Amygdala (tissue), 56 donors: ENCODE measurements around the gene GBX1.

Experiments
- DNase-seq, 56 donors: peaks; one replicate each; lab custom pipeline; 2025; lab: John Stamatoyannopoulos, UW

The GBX1 gene

DNA sequence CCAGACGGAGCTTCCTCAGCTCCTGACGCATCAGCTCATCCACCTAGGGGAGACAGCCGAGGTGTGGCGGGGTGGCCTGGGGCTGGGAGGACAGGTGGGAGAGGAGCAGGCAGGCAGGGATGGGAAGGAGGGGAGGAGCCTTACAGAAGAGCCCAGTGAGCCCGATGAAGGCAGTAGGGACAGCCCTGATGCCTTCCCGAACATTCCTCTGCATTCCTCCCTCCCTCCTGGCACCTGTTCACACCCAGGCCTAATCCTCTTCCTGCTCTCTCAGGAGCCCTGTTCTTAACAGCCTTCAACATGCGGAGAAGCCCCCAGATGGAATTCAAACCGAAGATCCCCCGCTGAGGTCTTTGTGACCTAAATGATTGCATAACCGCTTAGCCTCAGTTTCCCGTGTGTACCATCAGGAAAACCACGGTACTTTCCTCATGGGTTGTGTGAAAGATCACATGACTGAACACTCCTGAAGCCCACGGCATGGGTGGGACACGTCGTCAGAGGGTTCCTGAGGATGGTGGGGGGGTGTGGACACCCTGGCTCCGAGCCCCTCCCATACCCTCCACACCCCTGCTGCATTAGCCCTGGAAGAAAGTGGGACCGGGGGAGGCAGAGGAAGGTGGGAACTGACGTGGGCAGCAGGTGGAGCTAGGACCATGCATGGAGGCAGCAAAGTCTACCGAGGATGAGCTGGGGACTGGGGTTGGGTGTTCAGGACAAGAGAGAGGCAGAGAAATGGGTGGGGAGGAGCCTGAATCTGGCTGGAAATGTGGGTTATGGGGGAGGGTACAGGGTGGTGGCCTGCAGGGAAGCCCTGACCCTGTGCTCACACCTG is 28.3 kb upstream of the GBX1 start:
- DNase-seq = no peak

GRCh38 chr7:151194188-151194587 is 26.7 kb upstream of the GBX1 start:
- no peak for DNase-seq

GRCh38 chr7:151193203-151193978 is 25.9 kb upstream of the GBX1 start:
- DNase-seq = no peak

- DNase-seq = no peak
Observed at GRCh38 chr7:151192002-151192539, 24.6 kb upstream of the GBX1 start.

DNA sequence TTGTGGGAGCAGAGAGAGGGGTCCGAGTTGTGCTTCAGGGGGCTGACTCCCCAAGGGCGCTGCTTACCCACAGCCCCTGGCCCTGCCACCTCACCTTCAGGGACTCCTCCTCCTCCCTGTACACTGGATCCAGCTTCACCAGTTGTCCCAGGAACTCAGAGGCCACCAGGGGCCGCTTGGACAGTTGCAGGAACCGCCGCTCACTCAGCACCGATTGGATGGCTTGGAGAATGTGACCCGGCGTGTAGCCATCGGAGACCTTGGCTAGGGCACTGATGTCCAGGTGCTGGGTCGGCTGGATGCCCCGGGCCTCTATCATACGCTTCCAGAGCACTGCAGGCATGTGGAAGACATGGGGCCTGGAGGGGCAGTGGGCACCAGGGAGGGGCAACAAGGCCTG is 24.1 kb upstream of the GBX1 start:
- DNase-seq = no peak

GRCh38 chr7:151189038-151189437 is 21.5 kb upstream of the GBX1 start:
- DNase-seq = no peak

- no peak for DNase-seq
Observed at GRCh38 chr7:151188252-151188542, 20.7 kb upstream of the GBX1 start.

GRCh38 chr7:151187409-151188251 is 20.1 kb upstream of the GBX1 start:
- DNase-seq = no peak

- DNase-seq = no peak
Observed at GRCh38 chr7:151186640-151187408, 19.3 kb upstream of the GBX1 start, which contains the start of gene ASB10. Gene ASB10, minus strand, starts transcription at chr7:151187250. Its CDS starts 120 bp downstream, at chr7:151187130.

- DNase-seq = no peak
Observed at GRCh38 chr7:151185762-151186639, 18.5 kb upstream of the GBX1 start.

DNA sequence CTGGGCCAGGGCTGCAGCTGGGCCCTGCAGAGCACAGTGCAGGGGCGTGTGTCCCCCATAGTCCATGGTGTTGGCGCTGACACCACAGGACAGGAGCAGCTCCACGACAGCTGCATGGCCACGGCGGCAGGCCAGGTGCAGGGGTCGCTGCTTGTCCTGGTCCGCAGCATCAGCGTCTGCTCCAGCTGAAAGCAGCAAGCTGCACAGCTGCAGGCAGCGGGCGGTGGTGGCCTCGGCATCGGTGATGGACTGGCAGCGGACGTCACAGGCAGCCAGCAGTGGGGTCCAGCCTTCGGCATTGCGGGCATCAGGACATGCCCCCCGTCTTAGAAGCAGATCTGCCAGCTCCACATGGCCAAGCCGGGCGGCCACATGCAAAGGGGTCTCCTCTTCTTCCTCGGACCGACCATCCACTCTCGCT is 13.5 kb upstream of the GBX1 start:
- DNase-seq = peak in 1 of 56 donors; percentile 23

GRCh38 chr7:151179946-151180345 is 12.5 kb upstream of the GBX1 start:
- no peak for DNase-seq

- no peak for DNase-seq
Observed at GRCh38 chr7:151179287-151179860, 11.9 kb upstream of the GBX1 start.

GRCh38 chr7:151178831-151179230 is 11.3 kb upstream of the GBX1 start:
- DNase-seq = no peak

- DNase-seq = no peak
Observed at GRCh38 chr7:151178236-151178635, 10.7 kb upstream of the GBX1 start.

DNA sequence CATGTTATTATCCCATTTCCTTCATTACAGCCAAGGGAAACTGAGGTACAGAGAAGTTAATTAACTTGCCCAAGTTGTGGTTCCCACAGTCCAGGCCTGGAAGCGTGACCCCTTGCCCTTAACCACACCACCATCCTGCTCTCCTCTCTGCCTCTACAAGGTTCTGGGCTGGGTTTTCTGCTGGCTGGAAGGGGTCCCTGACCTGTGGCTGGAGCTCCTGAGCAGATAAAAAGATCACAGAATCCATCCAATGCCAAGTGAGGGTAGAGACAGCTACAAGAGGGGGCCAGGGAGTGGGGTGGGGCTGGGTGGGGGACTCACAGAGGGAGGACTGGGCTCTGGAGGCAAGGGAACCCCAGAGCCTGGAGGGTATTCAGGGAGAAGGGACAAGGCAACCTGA is 9.8 kb upstream of the GBX1 start:
- no peak for DNase-seq

GRCh38 chr7:151176401-151176800 is 8.9 kb upstream of the GBX1 start:
- DNase-seq = no peak

DNA sequence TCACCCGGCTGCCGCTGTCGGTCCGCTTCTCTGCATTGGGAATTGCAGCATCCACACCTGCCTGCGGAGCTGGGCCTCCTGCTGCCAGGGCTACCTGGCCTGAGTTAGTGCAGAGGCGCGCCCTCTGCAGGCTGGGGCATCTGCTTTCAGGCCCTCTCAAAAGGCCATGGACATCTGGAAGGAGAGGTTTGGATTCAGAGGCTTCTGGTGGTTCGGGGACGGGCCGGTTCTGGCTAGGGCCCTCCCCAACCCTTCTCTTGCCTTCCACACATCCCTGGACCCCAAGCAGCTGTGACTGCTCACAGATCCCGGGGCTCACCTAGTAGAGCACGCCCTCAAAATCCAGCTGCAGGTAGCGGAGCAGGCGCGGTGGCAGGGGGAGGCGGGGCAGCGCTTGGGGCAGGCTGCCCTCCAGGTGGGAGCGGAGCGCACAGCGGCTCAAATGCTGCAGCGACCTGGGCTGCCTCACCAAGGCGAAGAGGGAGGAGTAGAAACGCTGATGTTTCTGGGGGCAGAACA is 8.4 kb upstream of the GBX1 start:
- DNase-seq = no peak
